WI38 (cell line): ENCODE data around the gene ARHGAP1.

Experiments
- H3K4me3 ChIP-seq: 2 replicates; pipeline ENCODE4 v1.5.1; 2011; ENCODE audit warnings: low read depth, mild to moderate bottlenecking, control low read depth, low read length
- TF ChIP-seq, protein P1 (sequence below): IDR thresholded peaks from 2 replicates; pipeline ENCODE4 v1.5.1; 2012; ENCODE audit warnings: low read depth, mild to moderate bottlenecking, control low read depth, low read length

The ARHGAP1 gene

DNA sequence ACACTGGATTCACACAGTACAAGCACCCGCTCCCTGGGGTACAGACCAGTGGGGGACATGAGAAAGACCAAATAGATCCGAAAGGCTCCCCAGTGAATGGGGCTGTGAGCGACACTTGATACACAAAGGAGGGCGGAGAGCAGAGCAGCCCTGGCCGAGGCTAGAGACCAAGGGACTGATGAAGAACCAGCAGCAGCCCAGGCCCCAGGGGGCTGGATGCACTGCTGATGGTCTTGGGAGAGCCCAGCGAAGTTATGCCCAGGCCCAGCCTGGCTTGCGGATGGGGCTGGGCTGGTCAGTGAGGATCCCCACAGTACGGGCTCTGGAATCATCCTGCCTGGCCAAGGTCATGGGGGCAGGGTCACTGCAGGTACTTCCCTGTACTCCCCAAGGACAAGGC, 23.2 kb downstream of the ARHGAP1 start:
- H3K4me3 ChIP-seq = no peak overlapping the region
- TF ChIP-seq, protein P1, sequence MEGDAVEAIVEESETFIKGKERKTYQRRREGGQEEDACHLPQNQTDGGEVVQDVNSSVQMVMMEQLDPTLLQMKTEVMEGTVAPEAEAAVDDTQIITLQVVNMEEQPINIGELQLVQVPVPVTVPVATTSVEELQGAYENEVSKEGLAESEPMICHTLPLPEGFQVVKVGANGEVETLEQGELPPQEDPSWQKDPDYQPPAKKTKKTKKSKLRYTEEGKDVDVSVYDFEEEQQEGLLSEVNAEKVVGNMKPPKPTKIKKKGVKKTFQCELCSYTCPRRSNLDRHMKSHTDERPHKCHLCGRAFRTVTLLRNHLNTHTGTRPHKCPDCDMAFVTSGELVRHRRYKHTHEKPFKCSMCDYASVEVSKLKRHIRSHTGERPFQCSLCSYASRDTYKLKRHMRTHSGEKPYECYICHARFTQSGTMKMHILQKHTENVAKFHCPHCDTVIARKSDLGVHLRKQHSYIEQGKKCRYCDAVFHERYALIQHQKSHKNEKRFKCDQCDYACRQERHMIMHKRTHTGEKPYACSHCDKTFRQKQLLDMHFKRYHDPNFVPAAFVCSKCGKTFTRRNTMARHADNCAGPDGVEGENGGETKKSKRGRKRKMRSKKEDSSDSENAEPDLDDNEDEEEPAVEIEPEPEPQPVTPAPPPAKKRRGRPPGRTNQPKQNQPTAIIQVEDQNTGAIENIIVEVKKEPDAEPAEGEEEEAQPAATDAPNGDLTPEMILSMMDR = no peak

GRCh38 chr11:46676436-46677158, 23.8 kb downstream of the ARHGAP1 start:
- TF ChIP-seq, protein P1 = no peak
- H3K4me3 ChIP-seq = no peak overlapping the region

DNA sequence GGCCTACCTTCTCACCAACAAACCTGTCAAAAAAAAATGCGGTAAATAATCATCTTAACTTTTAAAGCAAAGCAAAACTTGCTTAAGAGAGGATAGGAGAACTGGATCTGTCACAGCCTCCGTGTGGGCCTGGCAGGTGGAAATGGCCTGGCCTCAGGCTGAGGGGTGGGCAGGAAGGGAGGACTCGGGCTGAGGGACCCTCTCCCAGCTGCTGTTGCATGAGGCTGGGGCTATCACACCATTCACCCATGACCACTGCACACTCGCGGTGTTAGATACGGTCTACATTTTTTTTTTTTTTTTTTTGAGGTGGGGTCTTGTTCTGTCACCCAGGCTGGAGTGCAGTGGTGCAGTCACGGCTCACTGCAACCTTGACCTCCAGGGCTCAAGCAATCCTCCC, 24.5 kb downstream of the ARHGAP1 start:
- TF ChIP-seq, protein P1 = no peak
- no peak overlapping the region for H3K4me3 ChIP-seq

GRCh38 chr11:46675288-46675851, 25.0 kb downstream of the ARHGAP1 start:
- TF ChIP-seq, protein P1 = no peak
- no peak overlapping the region for H3K4me3 ChIP-seq

GRCh38 chr11:46674463-46675287, 25.7 kb downstream of the ARHGAP1 start:
- no peak overlapping the region for H3K4me3 ChIP-seq
- TF ChIP-seq, protein P1 = no peak

GRCh38 chr11:46673713-46674462, 26.5 kb downstream of the ARHGAP1 start:
- no peak overlapping the region for H3K4me3 ChIP-seq

More at GRCh38 chr11:46673713-46674462, 26.5 kb downstream of the ARHGAP1 start:
- TF ChIP-seq, protein P1 = no peak
